ENCODE measurements around the gene CDHR2.

DNA sequence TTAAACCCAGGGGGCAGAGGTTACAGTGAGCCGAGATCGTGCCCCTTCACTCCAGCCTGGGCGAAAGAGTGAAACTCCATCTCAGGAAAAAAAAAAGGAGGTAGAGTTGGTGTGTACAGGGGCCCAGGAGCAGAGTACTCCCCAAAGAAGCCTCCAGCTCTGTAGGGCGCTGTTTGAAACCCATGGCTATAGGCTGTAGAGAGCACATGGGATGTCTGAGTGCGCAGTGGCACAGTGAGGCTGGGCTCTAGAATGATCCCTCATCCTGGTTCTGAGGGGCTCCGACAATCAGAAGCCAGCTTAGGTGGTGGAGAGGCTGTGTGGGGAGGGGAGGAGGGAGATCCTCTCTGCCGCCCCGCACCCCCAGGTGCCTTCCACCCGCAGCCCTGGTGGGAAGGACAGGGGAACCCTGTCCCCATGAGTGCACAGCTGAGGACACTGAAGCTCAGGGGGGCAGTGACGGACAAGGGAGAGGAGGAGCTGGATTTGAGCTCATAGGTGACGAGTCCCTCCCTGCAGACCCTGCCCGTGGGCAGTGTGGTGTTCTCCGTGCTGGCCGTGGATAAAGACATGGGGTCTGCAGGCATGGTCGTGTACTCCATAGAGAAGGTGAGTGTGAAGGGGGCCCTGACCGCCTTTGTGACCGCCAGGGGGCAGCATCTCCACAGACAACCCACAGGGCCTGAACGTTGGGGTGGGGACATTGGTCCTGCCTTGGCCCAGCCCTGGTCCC, 24.6 kb downstream of the CDHR2 start:
- TF ChIP-seq YY1 (IDR thresholded peaks at IDR 0.05; ENCODE audit: insufficient read depth, insufficient read length) (no peak), ZNF274 (IDR thresholded peaks at IDR 0.05; ENCODE audit: low read depth, low read length) (no peak)

Measured in NT2/D1 (cell line).